ENCODE data around the gene TTC7B.

- no peak for TF ChIP-seq CTCF (IDR thresholded peaks at IDR 0.05)
- TF ChIP-seq POLR2A (IDR thresholded peaks at IDR 0.05) = no peak
Measured at GRCh38 chr14:90641615-90642243, 174.5 kb downstream of the TTC7B start.

Measured in prostate gland (tissue), 2 donors.